Hepatocyte (in vitro differentiated cells): ENCODE results near the gene EDDM13. TPM values are rescaled to one million over a fixed set of nuclear protein-coding genes. Genes with fewer than 3 reads are reported as not detected.
"Not testable (repeated sequence)": the region's sequence is repeated elsewhere in the genome, so short reads cannot be mapped to it uniquely, and the experiment has no call there.

Source experiments
- DNase-seq: peaks from one replicate; pipeline ENCODE4 v3.0.0-alpha.2; 2016; ENCODE audit warnings: low spot score
- H2AFZ ChIP-seq: fragments of 200-600 bp; sonication (generic); 2 replicates; pipeline ENCODE4 v1.6.0; 2016; ENCODE audit warnings: antibody characterized with exemption, mild to moderate bottlenecking
- H3K27ac ChIP-seq: fragments of 200-600 bp; sonication (generic); 2 replicates; pipeline ENCODE4 v1.5.1; 2016; ENCODE audit warnings: mild to moderate bottlenecking
- H3K27me3 ChIP-seq: fragments of 200-600 bp; sonication (generic); 2 replicates; pipeline ENCODE4 v1.6.1; 2016
- H3K36me3 ChIP-seq: fragments of 200-600 bp; sonication (generic); replicated peaks from 2 replicates; pipeline ENCODE4 v1.5.1; 2016; ENCODE audit warnings: low read depth; ENCODE audit not compliant: insufficient read depth
- H3K4me1 ChIP-seq: fragments of 200-600 bp; sonication (generic); 2 replicates; pipeline ENCODE4 v1.5.1; 2016; ENCODE audit warnings: mild to moderate bottlenecking, moderate library complexity; ENCODE audit not compliant: insufficient read depth
- H3K4me2 ChIP-seq: fragments of 200-600 bp; sonication (generic); 2 replicates; pipeline ENCODE4 v1.6.0; 2016
- H3K4me3 ChIP-seq: fragments of 200-600 bp; sonication (generic); 2 replicates; pipeline ENCODE4 v1.5.1; 2016; ENCODE audit warnings: mild to moderate bottlenecking
- H3K79me2 ChIP-seq: fragments of 200-600 bp; sonication (generic); 2 replicates; pipeline ENCODE4 v1.6.0; 2017; ENCODE audit warnings: mild to moderate bottlenecking
- H3K9me2 ChIP-seq: fragments of 200-600 bp; sonication (generic); replicated peaks from 2 replicates; pipeline ENCODE4 v1.6.0; 2017; ENCODE audit warnings: mild to moderate bottlenecking; ENCODE audit not compliant: insufficient read depth
- H3K9me3 ChIP-seq: fragments of 200-600 bp; sonication (generic); 2 replicates; pipeline ENCODE4 v1.5.1; 2016; ENCODE audit warnings: low read depth, mild to moderate bottlenecking
- H4K20me1 ChIP-seq: fragments of 200-600 bp; sonication (generic); 2 replicates; pipeline ENCODE4 v1.6.0; 2016; ENCODE audit warnings: mild to moderate bottlenecking; ENCODE audit not compliant: insufficient read depth, poor library complexity, severe bottlenecking
- CTCF ChIP-seq: fragments of 200-600 bp; sonication (generic); IDR thresholded peaks from 2 replicates; pipeline ENCODE4 v1.5.1; 2016; ENCODE audit warnings: antibody characterized with exemption, mild to moderate bottlenecking; ENCODE audit not compliant: poor library complexity
- EZH2 ChIP-seq: fragments of 200-600 bp; sonication (generic); IDR thresholded peaks from 2 replicates; pipeline ENCODE4 v1.6.1; 2016; ENCODE audit warnings: antibody characterized with exemption, mild to moderate bottlenecking, borderline replicate concordance
- EZH2phosphoT487 ChIP-seq: fragments of 200-600 bp; sonication (generic); IDR thresholded peaks from one replicate; pipeline ENCODE4 v1.6.1; 2018; ENCODE audit warnings: antibody characterized with exemption, mild to moderate bottlenecking, low read depth, moderate library complexity; ENCODE audit not compliant: unreplicated experiment, severe bottlenecking
- WGBS: methylation state at CpG from one replicate; pipeline ENCODE4 v1.1.6; 2016; ENCODE audit warnings: low lambda C conversion rate; ENCODE audit errors: missing lambda C conversion rate; 5-methylcytosine and 5-hydroxymethylcytosine counted together
- polyA plus RNA-seq: library from polyadenylated mRNA; unstranded; fragments of >200 nt; fragmentation: Nextera tagmentation; extraction: Ambion mirVana; gene quantifications from 2 replicates; pipeline ENCODE4 v1.2.1, GENCODE V29; 2016
- total RNA-seq: library from RNA; depleted of rRNA; stranded (reverse); fragments of >200 nt; gene quantifications from 2 replicates; pipeline ENCODE4 v1.2.3, GENCODE V29; 2014

EDDM13 gene
- total and polyA plus RNA-seq, 2 experiments from 2014 or later, result not detected

- H3K9me3 ChIP-seq, result no peaks in the 10 kb centered on the region
- no peak overlapping the region for H3K4me2 ChIP-seq
- H3K27ac ChIP-seq, result no peak overlapping the region
- H3K79me2 ChIP-seq, result no peaks in the 10 kb centered on the region
- no peak overlapping the region for H3K4me3 ChIP-seq
- no peak overlapping the region for H2AFZ ChIP-seq
- TF ChIP-seq EZH2phosphoT487 (no peak), CTCF (no peak)
- no peaks in the 10 kb centered on the region for H3K4me1 ChIP-seq
- no peaks in the 10 kb centered on the region for H3K27me3 ChIP-seq
- no peaks in the 10 kb centered on the region for H3K36me3 ChIP-seq
- DNase-seq, result no peak
- no peaks in the 10 kb centered on the region for H4K20me1 ChIP-seq
- no peaks in the 10 kb centered on the region for H3K9me2 ChIP-seq
Observed at GRCh38 chr19:56332695-56333094, 60.1 kb downstream of the EDDM13 start.

GRCh38 chr19:56333506-56333905, 61.0 kb downstream of the EDDM13 start:
- H2AFZ ChIP-seq, result no peak overlapping the region
- no peak overlapping the region for H3K4me2 ChIP-seq
- H3K9me3 ChIP-seq, result no peaks in the 10 kb centered on the region
- no peaks in the 10 kb centered on the region for H3K4me1 ChIP-seq
- H3K9me2 ChIP-seq, result no peaks in the 10 kb centered on the region
- H3K79me2 ChIP-seq, result no peaks in the 10 kb centered on the region
- TF ChIP-seq EZH2 (no peak), EZH2phosphoT487 (no peak), CTCF (peak; percentile 73)
- H3K36me3 ChIP-seq, result no peaks in the 10 kb centered on the region
- no peaks in the 10 kb centered on the region for H4K20me1 ChIP-seq
- DNase-seq, result peak; percentile 77
- no peak overlapping the region for H3K4me3 ChIP-seq
- H3K27ac ChIP-seq, result no peak overlapping the region
- no peaks in the 10 kb centered on the region for H3K27me3 ChIP-seq

DNA sequence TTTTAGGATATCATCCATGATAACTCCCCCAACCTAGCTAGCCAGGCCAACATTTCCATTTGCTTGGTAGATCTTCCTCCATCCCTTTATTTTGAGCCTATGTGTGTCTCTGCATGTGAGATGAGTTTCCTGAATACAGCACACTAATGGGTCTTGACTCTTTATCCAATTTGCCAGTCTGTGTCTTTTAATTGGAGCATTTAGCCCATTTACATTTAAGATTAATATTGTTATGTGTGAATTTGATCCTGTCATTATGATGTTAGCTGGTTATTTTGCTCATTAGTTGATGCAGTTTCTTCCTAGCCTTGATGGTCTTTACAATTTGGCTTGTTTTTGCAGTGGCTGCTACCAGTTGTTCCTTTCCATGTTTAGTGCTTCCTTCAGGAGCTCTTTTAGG, 62.8 kb downstream of the EDDM13 start:
- H3K9me2 ChIP-seq, H3K79me2 ChIP-seq, H3K4me1 ChIP-seq, H3K4me2 ChIP-seq, H4K20me1 ChIP-seq, DNase-seq, H3K27ac ChIP-seq, H2AFZ ChIP-seq, H3K27me3 ChIP-seq, H3K36me3 ChIP-seq, H3K9me3 ChIP-seq, H3K4me3 ChIP-seq: not testable (repeated sequence)

DNA sequence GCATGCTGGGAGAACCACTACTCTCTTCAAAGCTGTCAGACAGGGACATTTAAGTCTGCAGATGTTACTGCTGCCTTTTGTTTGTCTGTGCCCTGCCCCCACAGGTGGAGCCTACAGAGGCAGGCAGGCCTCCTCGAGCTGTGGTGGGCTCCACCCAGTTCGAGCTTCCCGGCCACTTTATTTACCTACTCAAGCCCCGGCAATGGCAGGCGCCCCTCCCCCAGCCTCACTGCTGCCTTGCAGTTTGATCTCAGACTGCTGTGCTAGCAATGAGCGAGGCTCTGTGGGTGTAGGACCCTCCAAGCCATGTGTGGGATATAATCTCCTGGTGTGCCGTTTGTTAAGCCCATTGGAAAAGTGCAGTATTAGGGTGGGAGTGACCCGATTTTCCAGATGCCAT, 64.5 kb downstream of the EDDM13 start:
- H3K27me3 ChIP-seq, H3K4me3 ChIP-seq, H3K9me2 ChIP-seq, H3K9me3 ChIP-seq, H3K4me2 ChIP-seq, H4K20me1 ChIP-seq, H3K36me3 ChIP-seq, H2AFZ ChIP-seq, H3K79me2 ChIP-seq, DNase-seq, H3K27ac ChIP-seq, H3K4me1 ChIP-seq: not testable (repeated sequence)
- WGBS, result 86% methylated on average over 8 of the region's 8 CpGs

DNA sequence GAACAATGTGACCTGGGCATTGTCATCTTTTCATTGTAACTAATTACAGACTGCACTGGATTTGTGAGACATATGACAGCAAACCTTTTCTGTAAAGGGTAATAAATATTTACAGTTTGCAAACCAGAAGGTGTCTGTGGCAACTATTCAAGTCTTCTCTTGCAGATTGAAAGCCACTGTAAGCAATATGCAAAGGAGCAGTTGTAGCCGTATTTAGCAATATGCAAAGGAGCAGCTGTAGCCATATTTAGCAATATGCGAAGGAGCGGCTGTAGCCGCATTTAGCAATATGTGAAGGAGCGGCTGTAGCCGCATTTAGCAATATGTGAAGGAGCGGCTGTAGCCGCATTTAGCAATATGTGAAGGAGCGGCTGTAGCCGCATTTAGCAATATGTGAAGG, 66.5 kb downstream of the EDDM13 start:
- H3K9me2 ChIP-seq, DNase-seq, H2AFZ ChIP-seq, H3K9me3 ChIP-seq, H3K36me3 ChIP-seq, H3K27ac ChIP-seq, H3K4me3 ChIP-seq, H3K79me2 ChIP-seq, H3K4me2 ChIP-seq, H3K4me1 ChIP-seq, H4K20me1 ChIP-seq, H3K27me3 ChIP-seq: not testable (repeated sequence)
- WGBS, result over 99% methylated on average over 9 of the region's 10 CpGs
